Endothelial cell of umbilical vein (primary cell): ENCODE data around the gene SORCS2. TPM values are rescaled to one million over a fixed set of nuclear protein-coding genes. Genes with fewer than 3 reads are reported as not detected.

ENCODE experiments used
- BruUV-seq: library from RNA; stranded (reverse); fragments of 400-500 nt; replicated peaks from 2 replicates; lab custom pipeline; 2021; lab: Mats Ljungman, UMichigan
- CTCF ChIA-PET: fragments of 300-600, 350-600 bp; sonication (Branson Sonifier 250); formaldehyde crosslinking; loops from one replicate; lab custom pipeline; 2021; ENCODE audit warnings: antibody characterized with exemption, inconsistent platforms; lab: Charles Lee
- POLR2A ChIA-PET: fragments of 300-600, 350-600 bp; sonication (Branson Sonifier 250); formaldehyde crosslinking; loops from one replicate; lab custom pipeline; 2021; ENCODE audit warnings: antibody characterized with exemption, inconsistent platforms; lab: Charles Lee
- DNase-seq: peaks from one replicate; pipeline ENCODE4 v3.0.0-alpha.2; 2011; ENCODE audit warnings: low read depth, low spot score
- FAIRE-seq: peaks from 2 replicates; lab custom pipeline; 2011; peaks lifted over from hg19 to GRCh38; lab: Jason Lieb, UNC
- H2AFZ ChIP-seq: 2 replicates; pipeline ENCODE4 v1.6.0; 2012; ENCODE audit warnings: low read depth, low read length, control low read depth, inconsistent platforms
- H3K27ac ChIP-seq: 2 replicates; pipeline ENCODE4 v1.5.1; 2011; ENCODE audit warnings: low read depth, mild to moderate bottlenecking, control low read depth, low read length, moderate library complexity; ENCODE audit not compliant: insufficient read depth
- H3K27me3 ChIP-seq, 2 experiments: 2 replicates each; pipeline versions ENCODE4 v1.6.0 to v1.6.1; 2011; ENCODE audit warnings: low read length in 2 of 2, mixed read lengths in 1 of 2; ENCODE audit not compliant: control insufficient read depth in 2 of 2, insufficient read depth in 2 of 2
- H3K36me3 ChIP-seq, 2 experiments: 2 replicates in 1 of 2; 3 replicates in 1 of 2; pipeline ENCODE4 v1.5.1; 2011; ENCODE audit warnings: low read length in 2 of 2, mild to moderate bottlenecking in 1 of 2, moderate library complexity in 1 of 2; ENCODE audit not compliant: control insufficient read depth in 2 of 2, insufficient read depth in 2 of 2; ENCODE audit errors: extremely low read depth in 1 of 2
- H3K4me1 ChIP-seq: 3 replicates; pipeline ENCODE4 v1.5.1; 2011; ENCODE audit warnings: mild to moderate bottlenecking, low read length; ENCODE audit not compliant: control insufficient read depth, insufficient read depth; ENCODE audit errors: extremely low read depth
- H3K4me2 ChIP-seq: 2 replicates; pipeline ENCODE4 v1.6.1; 2011; ENCODE audit warnings: low read length, control low read depth, mixed read lengths; ENCODE audit not compliant: insufficient read depth
- H3K4me3 ChIP-seq, 3 experiments: fragments of 200-600 bp in 1 of 3; sonication (generic), shearing (Covaris generic) in 1 of 3; replicated peaks in 1 of 3; 2 replicates each; pipeline ENCODE4 v1.5.1; 2011 to 2016; ENCODE audit warnings: control low read depth in 3 of 3, low read length in 3 of 3, mild to moderate bottlenecking in 2 of 3, inconsistent platforms in 1 of 3, low read depth in 1 of 3, moderate library complexity in 1 of 3; ENCODE audit not compliant: insufficient read depth in 1 of 3
- H3K79me2 ChIP-seq: 2 replicates; pipeline ENCODE4 v1.6.0; 2012; ENCODE audit warnings: low read length, inconsistent platforms; ENCODE audit not compliant: control insufficient read depth, insufficient read depth
- H3K9ac ChIP-seq: replicated peaks from 2 replicates; pipeline ENCODE3; 2011; ENCODE audit warnings: low read length, control low read depth; ENCODE audit not compliant: insufficient read depth; ENCODE audit errors: extremely low read depth
- H3K9me1 ChIP-seq: replicated peaks from 3 replicates; pipeline ENCODE4 v1.6.0; 2011; ENCODE audit warnings: mild to moderate bottlenecking, low read length; ENCODE audit not compliant: control insufficient read depth, insufficient read depth; ENCODE audit errors: extremely low read depth
- H3K9me3 ChIP-seq: replicated peaks from 2 replicates; pipeline ENCODE4 v1.5.1; 2012; ENCODE audit warnings: low read length, inconsistent platforms; ENCODE audit not compliant: control insufficient read depth, insufficient read depth
- H4K20me1 ChIP-seq: replicated peaks from 2 replicates; pipeline ENCODE3; 2011; ENCODE audit warnings: mild to moderate bottlenecking, low read length; ENCODE audit not compliant: control insufficient read depth, insufficient read depth; ENCODE audit errors: extremely low read depth
- FOS ChIP-seq: IDR thresholded peaks from 2 replicates; pipeline ENCODE4 v1.6.1; 2011; ENCODE audit warnings: mild to moderate bottlenecking, low read length, moderate library complexity, borderline replicate concordance; ENCODE audit not compliant: insufficient read depth
- GATA2 ChIP-seq: IDR thresholded peaks from 2 replicates; pipeline ENCODE4 v1.7.0; 2011; ENCODE audit warnings: low read depth, mild to moderate bottlenecking, moderate library complexity, mixed read lengths, low read length; ENCODE audit not compliant: insufficient read length, insufficient read depth
- MYC ChIP-seq: IDR thresholded peaks from one replicate; pipeline ENCODE4 v1.6.1; 2011; ENCODE audit warnings: mild to moderate bottlenecking, low read depth, low read length
- POLR2AphosphoS5 ChIP-seq: IDR thresholded peaks from 2 replicates; pipeline ENCODE4 v1.6.1; 2012; ENCODE audit warnings: low read depth, mild to moderate bottlenecking, control low read depth, low read length, moderate library complexity; ENCODE audit not compliant: insufficient read depth
- dilution Hi-C: fragments of 300-500 bp; cut with MboI; formaldehyde crosslinking; loops from one replicate; pipeline ENCODE4 v1.15.0; 2019; ENCODE audit warnings: low sequenced_read_pairs; ENCODE audit not compliant: extremely low pct_ligation_motif_present
- intact Hi-C: fragments of 100-400 bp; cut with micrococcal nuclease; formaldehyde crosslinking; loops from one replicate; pipeline ENCODE4 v1.10.0; 2022
- polyA plus RNA-seq, 4 experiments: library from polyadenylated mRNA; depleted of rRNA in 3 of 4; stranded (reverse) in 3 of 4; unstranded in 1 of 4; fragments of >200 nt; gene quantifications; 2 replicates each; pipeline versions ENCODE4 v1.2.1 to v1.2.3, GENCODE V29; 2011 to 2012; ENCODE audit warnings: missing spikeins in 1 of 4
- total RNA-seq: library from RNA; stranded (reverse); gene quantifications from 2 replicates; pipeline ENCODE4 v1.2.3, GENCODE V29; 2021
- TF ChIP-seq, protein P1 (sequence below), 2 donors: IDR thresholded peaks; 1 replicate in 1 of 2; 2 replicates in 1 of 2; pipeline ENCODE4 v1.5.1; 2011; ENCODE audit warnings: low read length in 2 of 2, mild to moderate bottlenecking in 2 of 2, moderate library complexity in 2 of 2, control low read depth in 1 of 2, inconsistent platforms in 1 of 2, low read depth in 1 of 2; ENCODE audit not compliant: insufficient read depth in 1 of 2; ENCODE audit errors: extremely low read depth in 1 of 2
- TF ChIP-seq, protein P2 (sequence below): IDR thresholded peaks from 2 replicates; pipeline ENCODE4 v1.6.1; 2011; ENCODE audit not compliant: insufficient read depth, insufficient read length

SORCS2 gene
- total and polyA plus RNA-seq, 2 donors (not counting 3 experiments of a cell fraction or from before 2014, with no cell fraction given): not detected

DNA sequence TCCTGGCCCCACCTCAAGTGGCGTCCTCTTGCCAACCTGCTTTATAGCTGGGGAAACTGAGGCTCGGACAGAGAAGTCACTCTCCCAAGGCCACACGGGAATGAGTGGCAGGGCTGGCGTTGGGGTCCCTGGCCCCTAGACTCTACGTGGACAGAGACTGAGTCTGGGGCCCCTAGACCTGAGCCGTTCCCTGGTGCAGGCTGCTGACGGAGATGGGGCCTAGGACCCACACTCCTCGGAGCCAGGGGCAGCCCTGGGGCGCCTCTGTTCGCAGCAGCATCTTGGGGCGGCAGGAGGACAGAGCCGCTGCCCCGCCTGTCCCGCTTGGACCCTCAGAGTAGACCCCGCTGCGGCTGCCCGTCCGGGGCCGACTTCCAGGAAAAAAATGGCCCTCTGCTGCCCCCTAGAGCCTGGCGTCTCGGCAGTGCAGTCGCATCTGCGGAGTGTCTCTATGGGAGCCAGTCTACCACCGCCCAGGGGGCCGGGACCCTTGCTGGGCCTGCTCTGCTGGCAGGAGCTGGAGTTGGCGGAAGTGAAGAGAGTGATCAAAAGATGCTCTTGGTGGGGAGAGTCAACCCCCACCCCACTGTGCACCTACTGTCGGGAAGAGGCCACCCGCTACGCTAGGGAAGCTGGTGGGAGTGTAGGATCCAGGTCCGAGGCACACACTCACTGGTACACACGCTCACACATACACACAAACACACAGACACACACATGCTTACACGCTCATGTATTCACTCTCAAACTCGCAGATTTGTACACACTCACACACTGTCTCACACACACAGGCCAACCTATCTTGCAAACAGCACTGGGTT, 527.2 kb downstream of the SORCS2 start:
- ChIA-PET POLR2A (no interaction called here), CTCF (interaction anchor here (0.6 to 2.0 kb wide), 19 partner anchors 8 to 530 kb away, joined by 3 to 37 read pairs (median 5); partner anchors contain the start of gene SORCS2)
- dilution Hi-C loops (no loop called here), intact Hi-C loops (loop anchor here (1.0 to 10.0 kb wide), 3 partner anchors 195 to 527 kb away; partner anchors contain the start of gene SORCS2)
- Histone ChIP-seq H2AFZ (no peak overlapping the region), H3K9me3 (no peaks in the 10 kb centered on the region), H3K4me3 (no peak overlapping the region), H3K27ac (no peak overlapping the region), H3K27me3 (peaks cover 0 to 1% of the 10 kb centered on the region in 2 experiments), H3K9ac (no peak overlapping the region), H3K9me1 (no peaks in the 10 kb centered on the region), H3K4me2 (no peak overlapping the region), H3K79me2 (no peaks in the 10 kb centered on the region), H4K20me1 (no peaks in the 10 kb centered on the region), H3K4me1 (peaks cover 10% of the 10 kb centered on the region), H3K36me3 (no peaks in the 10 kb centered on the region)
- DNase-seq (peak; percentile 24), FAIRE-seq (peak; percentile 83)
- no TSS peak for BruUV-seq
- TF ChIP-seq, protein P1, sequence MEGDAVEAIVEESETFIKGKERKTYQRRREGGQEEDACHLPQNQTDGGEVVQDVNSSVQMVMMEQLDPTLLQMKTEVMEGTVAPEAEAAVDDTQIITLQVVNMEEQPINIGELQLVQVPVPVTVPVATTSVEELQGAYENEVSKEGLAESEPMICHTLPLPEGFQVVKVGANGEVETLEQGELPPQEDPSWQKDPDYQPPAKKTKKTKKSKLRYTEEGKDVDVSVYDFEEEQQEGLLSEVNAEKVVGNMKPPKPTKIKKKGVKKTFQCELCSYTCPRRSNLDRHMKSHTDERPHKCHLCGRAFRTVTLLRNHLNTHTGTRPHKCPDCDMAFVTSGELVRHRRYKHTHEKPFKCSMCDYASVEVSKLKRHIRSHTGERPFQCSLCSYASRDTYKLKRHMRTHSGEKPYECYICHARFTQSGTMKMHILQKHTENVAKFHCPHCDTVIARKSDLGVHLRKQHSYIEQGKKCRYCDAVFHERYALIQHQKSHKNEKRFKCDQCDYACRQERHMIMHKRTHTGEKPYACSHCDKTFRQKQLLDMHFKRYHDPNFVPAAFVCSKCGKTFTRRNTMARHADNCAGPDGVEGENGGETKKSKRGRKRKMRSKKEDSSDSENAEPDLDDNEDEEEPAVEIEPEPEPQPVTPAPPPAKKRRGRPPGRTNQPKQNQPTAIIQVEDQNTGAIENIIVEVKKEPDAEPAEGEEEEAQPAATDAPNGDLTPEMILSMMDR (IDR thresholded peaks at IDR 0.05; ENCODE audit: extremely low read depth in 1 of 2, insufficient read depth in 1 of 2, low read depth in 1 of 2, low read length in 2 of 2): peak; percentile 75 to 83
- no peak for TF ChIP-seq FOS
- TF ChIP-seq, protein P2, sequence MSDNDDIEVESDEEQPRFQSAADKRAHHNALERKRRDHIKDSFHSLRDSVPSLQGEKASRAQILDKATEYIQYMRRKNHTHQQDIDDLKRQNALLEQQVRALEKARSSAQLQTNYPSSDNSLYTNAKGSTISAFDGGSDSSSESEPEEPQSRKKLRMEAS: no peak
- TF ChIP-seq GATA2: no peak
- no peak for TF ChIP-seq POLR2AphosphoS5
- TF ChIP-seq MYC: no peak
